Neural cell (in vitro differentiated cells): ENCODE data around the gene RAB3B.

Experiments
- EP300 ChIP-seq: fragments of 450-650 bp; conservative IDR thresholded peaks from 2 replicates; pipeline ENCODE4 v1.6.1; 2014; ENCODE audit warnings: antibody characterized with exemption, mild to moderate bottlenecking, moderate library complexity; ENCODE audit not compliant: poor library complexity, severe bottlenecking
- EZH2 ChIP-seq: fragments of 200-600, 300-800 bp; shearing (Covaris generic), sonication (generic); IDR thresholded peaks from 2 replicates; pipeline ENCODE4 v1.6.1; 2014; ENCODE audit warnings: antibody characterized with exemption, low read length, borderline replicate concordance, mild to moderate bottlenecking; ENCODE audit not compliant: insufficient read depth, poor library complexity, severe bottlenecking
- MXI1 ChIP-seq: fragments of 450-650 bp; conservative IDR thresholded peaks from 2 replicates; pipeline ENCODE4 v1.6.1; 2014; ENCODE audit warnings: antibody characterized with exemption, mild to moderate bottlenecking; ENCODE audit not compliant: poor library complexity, severe bottlenecking
- POLR2AphosphoS5 ChIP-seq: IDR thresholded peaks from 2 replicates; pipeline ENCODE4 v1.6.1; 2012
- SMC3 ChIP-seq: fragments of 450-650 bp; conservative IDR thresholded peaks from 2 replicates; pipeline ENCODE4 v1.6.1; 2014; ENCODE audit warnings: antibody characterized with exemption, mild to moderate bottlenecking, moderate library complexity; ENCODE audit not compliant: poor library complexity
- TF ChIP-seq, protein P1 (sequence below): fragments of 450-650 bp; IDR thresholded peaks from 2 replicates; pipeline ENCODE4 v1.5.1; 2014; ENCODE audit warnings: antibody characterized with exemption, mild to moderate bottlenecking, moderate library complexity; ENCODE audit not compliant: poor library complexity, severe bottlenecking
- TF ChIP-seq, protein P2 (sequence below): IDR thresholded peaks from 2 replicates; pipeline ENCODE4 v1.6.1; 2012; ENCODE audit warnings: borderline replicate concordance

DNA sequence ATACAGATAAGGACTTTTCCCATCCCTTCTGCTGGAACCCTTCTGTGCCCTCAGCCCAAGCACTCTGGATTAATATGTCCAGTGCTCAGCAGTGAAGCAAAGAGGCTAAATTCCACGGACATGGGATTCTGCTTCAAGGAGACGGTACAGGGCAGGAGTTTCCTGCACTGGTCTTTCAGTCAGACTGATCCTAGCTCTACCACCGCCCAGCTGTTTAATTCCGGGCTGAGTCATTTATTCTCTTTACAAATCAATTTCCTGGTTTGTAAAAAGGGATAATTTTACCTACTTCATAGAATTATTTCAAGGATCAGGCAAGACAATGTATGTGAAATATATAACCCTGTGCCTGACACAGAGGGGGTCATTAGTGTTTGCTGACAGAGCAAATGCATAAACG is 70.4 kb downstream of the RAB3B start:
- TF ChIP-seq, protein P1, sequence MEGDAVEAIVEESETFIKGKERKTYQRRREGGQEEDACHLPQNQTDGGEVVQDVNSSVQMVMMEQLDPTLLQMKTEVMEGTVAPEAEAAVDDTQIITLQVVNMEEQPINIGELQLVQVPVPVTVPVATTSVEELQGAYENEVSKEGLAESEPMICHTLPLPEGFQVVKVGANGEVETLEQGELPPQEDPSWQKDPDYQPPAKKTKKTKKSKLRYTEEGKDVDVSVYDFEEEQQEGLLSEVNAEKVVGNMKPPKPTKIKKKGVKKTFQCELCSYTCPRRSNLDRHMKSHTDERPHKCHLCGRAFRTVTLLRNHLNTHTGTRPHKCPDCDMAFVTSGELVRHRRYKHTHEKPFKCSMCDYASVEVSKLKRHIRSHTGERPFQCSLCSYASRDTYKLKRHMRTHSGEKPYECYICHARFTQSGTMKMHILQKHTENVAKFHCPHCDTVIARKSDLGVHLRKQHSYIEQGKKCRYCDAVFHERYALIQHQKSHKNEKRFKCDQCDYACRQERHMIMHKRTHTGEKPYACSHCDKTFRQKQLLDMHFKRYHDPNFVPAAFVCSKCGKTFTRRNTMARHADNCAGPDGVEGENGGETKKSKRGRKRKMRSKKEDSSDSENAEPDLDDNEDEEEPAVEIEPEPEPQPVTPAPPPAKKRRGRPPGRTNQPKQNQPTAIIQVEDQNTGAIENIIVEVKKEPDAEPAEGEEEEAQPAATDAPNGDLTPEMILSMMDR = no peak
- TF ChIP-seq, protein P2, sequence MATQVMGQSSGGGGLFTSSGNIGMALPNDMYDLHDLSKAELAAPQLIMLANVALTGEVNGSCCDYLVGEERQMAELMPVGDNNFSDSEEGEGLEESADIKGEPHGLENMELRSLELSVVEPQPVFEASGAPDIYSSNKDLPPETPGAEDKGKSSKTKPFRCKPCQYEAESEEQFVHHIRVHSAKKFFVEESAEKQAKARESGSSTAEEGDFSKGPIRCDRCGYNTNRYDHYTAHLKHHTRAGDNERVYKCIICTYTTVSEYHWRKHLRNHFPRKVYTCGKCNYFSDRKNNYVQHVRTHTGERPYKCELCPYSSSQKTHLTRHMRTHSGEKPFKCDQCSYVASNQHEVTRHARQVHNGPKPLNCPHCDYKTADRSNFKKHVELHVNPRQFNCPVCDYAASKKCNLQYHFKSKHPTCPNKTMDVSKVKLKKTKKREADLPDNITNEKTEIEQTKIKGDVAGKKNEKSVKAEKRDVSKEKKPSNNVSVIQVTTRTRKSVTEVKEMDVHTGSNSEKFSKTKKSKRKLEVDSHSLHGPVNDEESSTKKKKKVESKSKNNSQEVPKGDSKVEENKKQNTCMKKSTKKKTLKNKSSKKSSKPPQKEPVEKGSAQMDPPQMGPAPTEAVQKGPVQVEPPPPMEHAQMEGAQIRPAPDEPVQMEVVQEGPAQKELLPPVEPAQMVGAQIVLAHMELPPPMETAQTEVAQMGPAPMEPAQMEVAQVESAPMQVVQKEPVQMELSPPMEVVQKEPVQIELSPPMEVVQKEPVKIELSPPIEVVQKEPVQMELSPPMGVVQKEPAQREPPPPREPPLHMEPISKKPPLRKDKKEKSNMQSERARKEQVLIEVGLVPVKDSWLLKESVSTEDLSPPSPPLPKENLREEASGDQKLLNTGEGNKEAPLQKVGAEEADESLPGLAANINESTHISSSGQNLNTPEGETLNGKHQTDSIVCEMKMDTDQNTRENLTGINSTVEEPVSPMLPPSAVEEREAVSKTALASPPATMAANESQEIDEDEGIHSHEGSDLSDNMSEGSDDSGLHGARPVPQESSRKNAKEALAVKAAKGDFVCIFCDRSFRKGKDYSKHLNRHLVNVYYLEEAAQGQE = no peak
- TF ChIP-seq EZH2 = no peak
- TF ChIP-seq POLR2AphosphoS5 = no peak
- no peak for TF ChIP-seq EP300
- TF ChIP-seq SMC3 = no peak
- TF ChIP-seq MXI1 = no peak
